RWPE2 (cell line): ENCODE measurements around the gene NFYB.
"Not testable (repeated sequence)": the region's sequence is repeated elsewhere in the genome, so short reads cannot be mapped to it uniquely, and the experiment has no call there.

Experiments
- ATAC-seq: fragments of 200-7000 bp; cut with Tn5 transposase; 3 replicates; pipeline ENCODE4 v1.9.1; 2021; ENCODE audit warnings: low read depth
- DNase-seq: peaks from one replicate; pipeline ENCODE4 v3.0.0-alpha.2; 2020; ENCODE audit warnings: low spot score
- H3K27ac ChIP-seq: fragments of 450-650 bp; 2 replicates; pipeline ENCODE4 v1.5.1; 2017; ENCODE audit warnings: mild to moderate bottlenecking; ENCODE audit not compliant: poor library complexity, severe bottlenecking
- H3K27me3 ChIP-seq: fragments of 250-450 bp; sonication (Bioruptor Pico); 2 replicates; pipeline ENCODE4 v1.5.1; 2021; ENCODE audit warnings: mild to moderate bottlenecking, moderate library complexity; ENCODE audit not compliant: insufficient read depth, poor library complexity, severe bottlenecking
- H3K36me3 ChIP-seq: fragments of 250-450 bp; sonication (Bioruptor Pico); 2 replicates; pipeline ENCODE4 v1.5.1; 2020; ENCODE audit warnings: low read depth, mild to moderate bottlenecking, moderate library complexity
- H3K4me1 ChIP-seq: fragments of 250-450 bp; sonication (Bioruptor Pico); 2 replicates; pipeline ENCODE4 v1.5.1; 2021; ENCODE audit warnings: mild to moderate bottlenecking, moderate library complexity; ENCODE audit not compliant: insufficient read depth, poor library complexity, severe bottlenecking
- H3K4me3 ChIP-seq: fragments of 250-450 bp; sonication (Bioruptor Pico); 2 replicates; pipeline ENCODE4 v1.5.1; 2021; ENCODE audit warnings: mild to moderate bottlenecking, moderate library complexity; ENCODE audit not compliant: severe bottlenecking
- H3K9me3 ChIP-seq: fragments of 250-450 bp; sonication (Bioruptor Pico); 2 replicates; pipeline ENCODE4 v1.5.1; 2021; ENCODE audit warnings: mild to moderate bottlenecking, moderate library complexity; ENCODE audit not compliant: severe bottlenecking
- CTCF ChIP-seq: fragments of 450-650 bp; IDR thresholded peaks from one replicate; pipeline ENCODE4 v1.5.1; 2017; ENCODE audit warnings: mild to moderate bottlenecking, moderate library complexity; ENCODE audit not compliant: poor library complexity, severe bottlenecking

Gene NFYB

GRCh38 chr12:104167519-104168458, 29.8 kb upstream of the NFYB start:
- DNase-seq, result no peak
- no peak for TF ChIP-seq CTCF
- H3K27me3 ChIP-seq, result no peaks in the 10 kb centered on the region
- no peak overlapping the region for H3K4me3 ChIP-seq
- no peaks in the 10 kb centered on the region for H3K9me3 ChIP-seq
- H3K4me1 ChIP-seq, result peaks cover under 1% of the 10 kb centered on the region
- no peak for ATAC-seq
- no peak overlapping the region for H3K27ac ChIP-seq
- no peaks in the 10 kb centered on the region for H3K36me3 ChIP-seq

DNA sequence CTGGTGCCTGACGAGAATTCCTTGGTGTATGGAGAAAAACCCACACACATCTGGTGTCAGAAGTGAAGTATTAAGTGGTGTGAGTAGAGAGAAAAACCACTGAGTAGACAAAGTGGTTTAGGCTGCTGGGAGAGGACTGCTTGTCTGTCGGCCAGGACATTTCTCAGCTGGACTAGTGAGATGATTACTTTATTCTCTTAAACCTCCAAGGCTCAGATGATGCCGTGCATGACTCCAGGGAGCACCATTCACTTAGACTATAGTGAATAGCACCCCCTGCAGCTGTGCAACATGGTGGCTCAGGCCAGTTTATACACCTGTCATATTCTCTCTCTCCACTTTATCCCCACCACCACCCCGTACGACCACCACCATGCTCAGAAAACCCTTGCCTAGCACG, 28.5 kb upstream of the NFYB start:
- no peak overlapping the region for H3K4me3 ChIP-seq
- DNase-seq (no peak), ATAC-seq (no peak)
- TF ChIP-seq CTCF, result no peak
- no peaks in the 10 kb centered on the region for H3K9me3 ChIP-seq
- H3K27ac ChIP-seq, result no peak overlapping the region
- H3K4me1 ChIP-seq, result peaks cover 4% of the 10 kb centered on the region
- no peaks in the 10 kb centered on the region for H3K27me3 ChIP-seq
- H3K36me3 ChIP-seq, result no peaks in the 10 kb centered on the region

DNA sequence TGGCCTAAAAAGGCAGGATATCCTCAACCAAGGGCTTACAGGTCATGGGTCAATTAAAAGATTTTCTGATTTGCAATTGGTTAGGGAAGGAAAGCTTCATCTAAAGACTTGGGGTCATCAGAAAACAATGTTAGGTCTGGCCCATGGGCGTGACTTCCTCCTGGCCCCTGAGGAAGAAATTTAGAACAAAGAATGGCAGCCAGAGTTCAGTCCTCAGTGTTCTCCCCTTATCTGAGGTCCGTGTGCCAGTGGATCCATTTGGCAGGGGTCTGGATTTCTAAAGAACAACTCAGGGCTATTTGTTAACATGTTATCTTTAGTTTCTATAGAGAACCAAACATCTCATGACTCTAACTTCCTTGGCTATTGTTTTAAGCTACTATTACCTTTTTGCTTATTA, 27.8 kb upstream of the NFYB start:
- no peak for DNase-seq
- Histone ChIP-seq H3K27ac (no peak overlapping the region), H3K36me3 (no peaks in the 10 kb centered on the region), H3K4me1 (peaks cover 4% of the 10 kb centered on the region), H3K9me3 (no peaks in the 10 kb centered on the region), H3K4me3 (no peak overlapping the region), H3K27me3 (no peaks in the 10 kb centered on the region)
- ATAC-seq, result no peak
- TF ChIP-seq CTCF, result no peak

GRCh38 chr12:104164634-104165033, 26.6 kb upstream of the NFYB start:
- Histone ChIP-seq H3K36me3 (no peaks in the 10 kb centered on the region), H3K27me3 (no peaks in the 10 kb centered on the region), H3K4me3 (no peak overlapping the region), H3K27ac (no peak overlapping the region), H3K4me1 (peaks cover 4% of the 10 kb centered on the region), H3K9me3 (no peaks in the 10 kb centered on the region)
- TF ChIP-seq CTCF, result no peak
- no peak for DNase-seq
- no peak for ATAC-seq

DNA sequence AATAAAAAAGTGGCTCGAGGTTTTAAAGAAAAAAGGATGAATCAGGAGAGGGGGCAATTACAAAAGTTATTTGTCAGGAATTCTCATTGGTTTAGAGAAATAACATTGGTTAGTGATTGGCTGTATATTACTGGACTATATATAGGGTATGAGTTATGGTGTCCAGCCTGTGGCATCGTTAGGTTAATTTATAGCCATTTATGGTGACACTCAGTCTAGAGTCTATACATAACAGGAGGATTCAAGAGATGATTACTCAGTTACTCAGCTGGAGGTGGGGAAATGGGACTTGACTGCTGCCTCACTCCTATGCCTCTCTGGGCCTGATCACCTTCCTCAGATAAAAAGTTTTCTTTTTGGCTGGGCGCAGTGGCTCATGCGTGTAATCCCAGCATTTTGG, 25.6 kb upstream of the NFYB start:
- H3K4me1 ChIP-seq, result peaks cover 4% of the 10 kb centered on the region
- no peak for ATAC-seq
- H3K27me3 ChIP-seq, result no peaks in the 10 kb centered on the region
- no peak overlapping the region for H3K4me3 ChIP-seq
- H3K27ac ChIP-seq, result no peak overlapping the region
- H3K9me3 ChIP-seq, result no peaks in the 10 kb centered on the region
- no peak for TF ChIP-seq CTCF
- H3K36me3 ChIP-seq, result no peaks in the 10 kb centered on the region
- no peak for DNase-seq

DNA sequence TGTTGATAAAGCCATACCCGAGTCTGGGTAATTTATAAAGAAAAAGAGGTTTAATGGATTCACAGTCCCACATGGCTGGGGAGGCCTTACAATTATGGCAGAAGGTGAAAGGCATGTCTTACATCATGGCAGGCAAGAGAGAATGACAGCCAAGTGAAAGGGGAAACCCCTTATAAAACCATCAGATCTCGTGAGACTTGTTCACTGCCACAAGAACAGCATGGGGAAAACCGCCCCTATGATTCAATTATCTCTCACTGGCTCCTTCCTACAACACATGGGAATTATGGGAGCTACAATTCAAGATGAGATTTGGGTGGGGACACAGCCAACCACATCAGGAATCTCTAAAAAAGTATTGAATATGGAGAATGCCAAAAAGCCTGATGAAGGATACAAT, 25.0 kb upstream of the NFYB start:
- not testable (repeated sequence) for H3K27me3 ChIP-seq, H3K4me1 ChIP-seq, H3K4me3 ChIP-seq, DNase-seq, H3K36me3 ChIP-seq, ATAC-seq, H3K9me3 ChIP-seq, H3K27ac ChIP-seq
